NCI-H1417 (cell line): ENCODE results near the gene CFAP45.

Experiments used
- DNase-seq, 3 experiments: peaks; one replicate each; lab custom pipeline; 2025; lab: John Stamatoyannopoulos, UW

CFAP45 gene, protein sequence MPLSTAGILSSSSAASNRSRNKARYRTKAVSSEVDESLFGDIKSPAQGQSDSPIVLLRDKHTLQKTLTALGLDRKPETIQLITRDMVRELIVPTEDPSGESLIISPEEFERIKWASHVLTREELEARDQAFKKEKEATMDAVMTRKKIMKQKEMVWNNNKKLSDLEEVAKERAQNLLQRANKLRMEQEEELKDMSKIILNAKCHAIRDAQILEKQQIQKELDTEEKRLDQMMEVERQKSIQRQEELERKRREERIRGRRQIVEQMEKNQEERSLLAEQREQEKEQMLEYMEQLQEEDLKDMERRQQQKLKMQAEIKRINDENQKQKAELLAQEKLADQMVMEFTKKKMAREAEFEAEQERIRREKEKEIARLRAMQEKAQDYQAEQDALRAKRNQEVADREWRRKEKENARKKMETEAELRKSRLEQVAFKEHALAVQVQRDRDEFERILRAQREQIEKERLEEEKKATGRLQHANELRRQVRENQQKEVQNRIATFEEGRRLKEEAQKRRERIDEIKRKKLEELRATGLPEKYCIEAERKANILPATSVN

GRCh38 chr1:159900086-159900680, at the start of gene CFAP45:
Gene CFAP45 (minus strand): TSS chr1:159900165. CDS start chr1:159900098, 67 bp downstream.
- peak; percentile 88 to 99 (median 95) for DNase-seq

DNA sequence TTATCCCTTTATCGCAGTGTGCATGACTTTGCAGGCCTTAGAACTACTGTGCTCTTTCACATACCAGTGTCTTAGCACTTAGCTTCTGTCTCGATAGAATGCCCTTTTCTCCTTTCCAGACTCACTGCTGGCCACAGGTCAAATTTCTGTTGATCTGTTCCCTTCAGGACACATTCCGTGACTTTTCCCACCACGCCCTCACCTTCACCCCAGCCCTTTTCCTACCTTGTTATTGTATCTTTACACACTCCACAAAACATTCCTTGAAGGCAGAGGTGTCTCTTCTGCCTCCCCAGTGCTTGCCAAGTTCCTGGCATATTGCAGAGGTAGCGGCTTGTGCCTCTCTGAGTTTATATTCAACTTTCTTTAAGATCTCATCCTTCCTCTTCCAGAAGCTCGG, 49.2 kb upstream of the CFAP45 start:
- DNase-seq = no peak

- no peak for DNase-seq
These were observed 48.0 kb upstream of the CFAP45 start for GRCh38 chr1:159947942-159948341.

DNA sequence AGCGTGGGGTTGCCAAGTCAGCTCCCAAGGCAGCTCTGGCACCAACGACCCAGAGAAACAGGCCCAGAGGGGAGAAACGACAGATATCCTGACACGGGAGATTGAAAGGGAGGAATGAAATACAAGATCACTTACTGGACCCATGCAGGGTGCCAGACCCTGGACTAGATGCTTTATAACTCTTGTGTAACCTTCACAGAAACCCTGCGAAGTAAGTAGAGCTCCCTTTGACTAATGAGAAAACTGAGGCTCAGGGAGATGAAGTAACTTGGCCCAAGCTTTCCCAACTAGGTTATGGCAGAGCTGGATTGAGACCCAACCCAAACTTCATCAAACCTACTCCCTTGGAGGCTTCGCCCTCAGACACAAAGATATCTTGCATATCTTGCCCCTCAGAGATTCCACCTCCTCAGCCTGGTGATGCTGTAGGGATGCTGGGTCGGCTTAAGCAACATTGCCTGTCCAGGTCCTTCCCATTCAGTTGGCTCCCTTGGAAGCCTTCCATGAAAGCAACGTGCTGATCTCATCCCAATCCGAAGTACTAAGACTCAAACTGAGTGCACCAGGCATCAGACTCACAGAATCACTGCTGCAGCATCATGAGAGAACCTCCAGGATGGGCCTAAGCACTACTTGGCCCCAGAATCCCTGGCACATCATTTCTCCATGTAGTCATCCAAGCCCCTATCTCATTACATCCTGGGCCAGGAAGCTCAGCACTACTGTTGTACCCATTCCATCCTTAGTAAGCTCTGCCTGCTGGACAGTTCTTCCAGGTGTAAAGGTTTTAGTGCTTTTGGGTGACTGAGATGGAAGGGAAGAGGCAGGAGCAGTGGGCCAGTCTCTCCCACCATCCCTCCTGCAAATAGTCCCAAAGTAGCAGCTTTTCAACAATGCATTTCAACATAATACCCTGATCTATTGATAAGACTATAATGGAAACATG, 46.5 kb upstream of the CFAP45 start:
- DNase-seq = no peak

- peak; percentile 97 to 99 (median 98) for DNase-seq
These were observed 45.7 kb upstream of the CFAP45 start, which contains the start of gene IGSF9 for GRCh38 chr1:159945483-159946241. Gene IGSF9 (minus strand): TSS chr1:159945613. CDS start chr1:159943454, 2,159 bp downstream.

- DNase-seq = peak in 2 of 3 experiments; percentile 75 to 82
These were observed 44.9 kb upstream of the CFAP45 start for GRCh38 chr1:159944623-159945455.

DNA sequence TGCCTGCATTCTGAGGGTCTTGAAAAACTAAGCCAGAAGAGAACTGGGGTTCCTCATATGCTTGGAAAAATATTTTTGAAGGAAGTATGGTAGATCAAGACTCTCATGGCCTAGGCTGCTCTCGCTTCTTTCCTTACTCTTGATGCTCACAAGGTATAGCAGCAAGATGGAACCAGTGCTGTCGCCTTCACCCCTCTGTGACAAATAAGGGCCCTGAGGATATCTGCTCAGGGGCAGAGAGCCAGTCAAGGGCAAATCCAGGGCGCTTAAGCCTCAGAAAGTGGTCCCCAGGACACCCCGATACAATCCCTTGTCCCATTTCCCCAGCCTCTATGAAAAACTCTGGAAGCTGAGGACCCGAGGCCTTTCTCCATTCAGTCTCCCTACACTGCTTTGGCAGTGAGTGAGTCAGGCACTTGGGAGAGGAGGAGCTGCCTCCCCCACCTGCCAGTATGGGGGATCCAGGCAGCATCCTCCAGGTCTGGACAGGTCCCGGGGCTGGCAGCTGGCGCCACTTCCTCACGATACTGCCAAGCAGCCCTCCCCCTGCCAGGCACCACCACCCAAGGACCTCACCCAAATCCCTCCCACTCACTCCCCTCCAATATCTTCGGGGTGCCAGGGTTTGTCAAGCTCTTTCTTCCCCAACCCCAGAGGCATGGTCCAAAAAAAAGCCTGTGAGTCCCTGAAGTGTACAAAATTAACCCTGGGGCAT, 44.1 kb upstream of the CFAP45 start:
- peak in 2 of 3 experiments; percentile 29 to 43 for DNase-seq

DNA sequence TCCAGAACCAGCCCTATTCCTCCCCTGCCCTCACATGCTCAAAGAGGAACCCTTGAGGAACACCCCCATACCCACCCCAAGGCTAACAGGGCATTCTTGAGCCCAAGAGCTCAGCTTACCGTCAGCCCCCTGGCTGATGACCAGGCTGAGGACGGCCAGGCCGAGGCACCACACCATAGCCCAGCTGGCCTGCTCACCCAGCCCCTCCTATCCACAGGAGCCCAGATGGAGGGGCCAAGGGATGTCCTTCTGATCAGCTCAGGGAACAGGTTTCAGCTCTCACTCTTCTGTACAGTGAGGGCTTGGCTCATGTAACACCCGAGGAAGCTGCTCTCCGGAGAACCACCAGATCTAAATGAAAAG, 43.3 kb upstream of the CFAP45 start:
- DNase-seq = no peak

DNA sequence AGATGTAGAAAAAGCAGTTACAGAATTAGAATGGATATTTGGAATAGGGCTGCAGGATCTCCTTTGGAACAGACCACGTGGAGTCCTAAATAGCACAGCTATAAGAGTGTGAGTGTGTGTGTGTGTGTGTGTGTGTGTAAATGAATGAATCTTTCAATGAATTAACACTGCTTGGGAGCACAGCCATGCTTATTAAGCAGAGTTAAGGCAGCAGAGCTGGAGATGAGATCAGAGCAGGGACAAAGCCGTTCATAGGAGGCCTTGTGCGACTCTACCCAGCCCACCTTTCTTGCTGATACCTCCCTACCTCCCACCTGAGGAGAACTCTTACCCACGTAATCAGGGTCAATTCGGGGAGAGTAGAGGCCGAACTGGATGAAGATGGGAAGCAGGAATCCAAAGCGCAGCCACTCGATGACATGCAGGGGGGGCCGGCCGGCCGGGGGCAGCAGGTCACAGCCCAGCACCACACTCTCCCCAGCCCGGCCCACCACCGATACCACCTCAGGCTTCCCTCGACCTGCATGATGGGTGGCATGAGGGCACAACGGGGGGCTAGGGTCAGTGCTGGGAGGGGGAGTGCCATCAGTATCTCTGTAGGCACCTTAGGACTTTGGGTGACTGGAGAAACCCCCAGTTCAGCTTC, 42.8 kb upstream of the CFAP45 start:
- no peak for DNase-seq

DNA sequence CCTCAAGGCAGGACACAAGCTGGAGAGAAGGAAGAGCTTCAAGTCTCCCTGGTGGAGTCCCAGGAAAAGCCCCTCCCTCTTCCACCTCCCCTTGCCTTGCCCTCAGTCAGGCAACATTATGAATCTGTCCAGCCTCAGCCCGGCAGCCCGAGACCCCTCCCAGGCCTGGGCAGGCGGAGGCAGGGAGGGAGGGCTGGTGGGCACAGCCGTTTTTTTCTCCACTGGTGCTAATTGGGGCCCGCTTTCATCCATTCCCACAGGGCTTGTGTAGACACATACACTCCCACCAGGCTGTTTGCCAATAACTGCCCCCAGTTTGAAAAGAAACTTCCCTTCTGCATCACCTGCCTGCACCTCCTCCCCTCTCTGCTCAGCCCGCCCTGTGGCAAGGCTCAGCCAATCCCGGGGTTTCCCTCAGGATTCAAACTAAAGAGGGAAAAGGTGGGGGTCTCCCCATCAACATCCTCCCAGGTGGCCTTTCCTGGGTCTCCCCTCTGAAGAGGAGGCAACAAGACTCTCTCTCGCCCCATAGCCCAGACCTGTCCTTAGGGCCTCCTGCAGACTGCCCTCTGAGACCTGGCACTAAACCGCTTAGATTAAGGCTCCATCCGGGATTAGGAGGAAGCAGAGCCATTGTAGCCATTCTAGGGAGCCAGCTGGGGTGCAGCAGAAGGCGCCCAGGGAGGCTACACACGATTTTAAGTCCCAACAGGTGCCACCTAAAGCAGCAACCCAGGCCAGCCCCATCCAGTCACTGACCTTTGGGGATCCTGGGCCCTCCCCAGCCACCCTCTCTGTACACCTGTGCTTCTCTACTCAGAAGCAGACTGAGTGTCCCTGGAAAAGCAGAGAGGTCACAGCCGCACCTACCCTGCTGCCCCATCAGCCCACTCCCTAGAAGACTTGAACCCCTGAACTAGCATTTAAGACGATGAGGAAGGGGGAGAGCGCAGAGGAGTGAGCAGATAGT, 41.9 kb upstream of the CFAP45 start:
- peak in 2 of 3 experiments; percentile 64 to 82 for DNase-seq

GRCh38 chr1:159941141-159941540, 41.2 kb upstream of the CFAP45 start:
- peak in 2 of 3 experiments; percentile 65 to 86 for DNase-seq

- no peak for DNase-seq
These were observed 40.1 kb upstream of the CFAP45 start for GRCh38 chr1:159940006-159940620.

DNA sequence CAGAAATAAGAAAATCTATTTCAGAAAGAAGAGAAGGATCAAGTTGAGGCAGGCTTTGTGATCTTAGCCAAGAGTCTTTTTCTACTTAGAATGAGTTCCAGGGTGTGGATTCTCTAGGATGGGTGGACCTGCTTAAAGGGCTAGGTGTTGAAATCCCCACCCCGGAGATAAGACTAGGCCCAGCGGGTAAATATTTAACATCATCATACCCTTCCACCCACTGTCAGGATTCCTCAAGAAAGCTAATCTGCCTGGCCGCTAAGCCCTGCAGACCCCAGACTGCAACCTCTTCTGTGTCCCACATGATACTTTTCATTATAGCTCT, 39.7 kb upstream of the CFAP45 start:
- DNase-seq = no peak

DNA sequence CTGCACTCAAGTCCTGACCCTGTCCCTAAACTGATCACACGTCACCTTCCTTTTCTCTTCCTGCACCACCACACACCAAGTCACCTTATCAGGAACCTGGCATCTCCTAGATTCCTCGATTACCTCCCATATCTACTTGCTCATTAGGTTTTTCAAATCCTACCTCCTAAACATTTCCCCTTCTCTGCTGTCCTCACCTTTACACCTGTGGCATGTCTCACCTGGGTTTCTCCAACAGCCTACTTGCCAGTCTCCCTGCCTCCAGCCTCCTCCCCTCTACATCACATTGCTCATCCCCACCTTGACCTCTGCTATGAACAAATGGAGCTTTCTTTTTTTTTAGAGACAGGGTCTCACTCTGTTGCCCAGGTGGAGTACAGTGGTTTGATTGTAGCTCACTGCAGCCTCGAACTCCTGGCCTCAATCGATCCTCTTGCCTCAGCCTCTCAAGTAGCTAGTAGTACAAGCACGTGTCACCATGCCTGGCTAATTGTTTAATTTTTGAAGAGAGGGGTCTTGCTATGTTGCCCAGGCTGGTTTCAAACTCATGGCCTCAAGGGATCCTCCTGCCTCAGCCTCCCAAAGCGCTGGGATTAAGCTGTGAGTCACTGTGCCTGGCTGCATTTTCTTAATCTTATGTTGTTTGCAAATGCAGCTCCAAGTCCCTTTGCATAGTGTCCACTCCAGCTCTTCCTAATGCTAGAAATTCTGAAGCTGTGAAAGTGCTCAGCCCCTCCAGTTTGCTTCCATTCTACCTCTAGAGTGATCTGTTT, 39.1 kb upstream of the CFAP45 start:
- no peak for DNase-seq

- no peak for DNase-seq
These were observed 38.4 kb upstream of the CFAP45 start for GRCh38 chr1:159938211-159938852.

DNA sequence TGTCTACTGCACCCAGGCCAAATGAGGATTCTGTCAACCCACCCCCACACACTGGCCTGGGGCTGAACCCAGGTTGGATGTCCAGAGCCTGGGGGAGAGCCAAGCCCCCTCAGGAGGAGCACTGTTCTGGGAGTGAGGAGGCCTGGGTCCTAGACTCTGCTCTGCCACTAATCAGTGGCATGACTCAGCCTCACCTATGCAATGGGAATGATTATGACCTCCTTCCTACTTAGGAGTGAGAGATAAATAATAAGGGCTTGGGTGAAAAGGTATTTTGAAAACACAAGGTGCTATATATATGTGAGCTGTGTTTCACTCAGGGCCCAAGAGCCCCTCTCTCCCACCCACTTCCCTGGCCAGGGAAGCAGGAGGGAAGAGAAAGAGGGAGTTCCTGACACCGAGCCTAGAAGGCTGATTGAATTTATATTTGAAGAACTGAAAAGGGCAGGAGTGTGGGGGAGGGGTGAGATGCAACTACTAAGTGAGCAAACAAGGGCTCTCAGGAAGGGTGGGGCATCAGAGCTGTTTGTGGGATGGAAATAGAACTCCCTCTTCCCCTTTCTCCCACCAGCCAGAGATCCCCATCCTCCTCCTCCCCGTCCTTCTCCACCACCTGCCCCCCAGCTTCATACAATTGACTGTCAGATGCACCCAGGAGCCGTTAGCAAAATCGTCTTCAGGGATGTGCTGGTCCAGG, 37.2 kb upstream of the CFAP45 start:
- DNase-seq = peak; percentile 64 to 78 (median 74)
